T-helper 17 cell (primary cell): ENCODE measurements around the gene MAPT. TPM values are rescaled to one million over a fixed set of nuclear protein-coding genes. Genes with fewer than 3 reads are reported as not detected.
"Not testable (repeated sequence)": the region's sequence is repeated elsewhere in the genome, so short reads cannot be mapped to it uniquely, and the experiment has no call there.

Source experiments
- ATAC-seq: fragments of 150-1000 bp; cut with Tn5 transposase; 2 replicates; pipeline ENCODE4 v1.10.0; 2021; ENCODE audit warnings: mild to moderate bottlenecking, moderate library complexity
- DNase-seq, 3 donors: peaks; one replicate each; pipeline versions ENCODE4 v3.0.0 to v3.0.0-alpha.2; 2020 to 2021
- H3K9me3 ChIP-seq: one replicate; pipeline ENCODE4 v1.7.0; 2013; ENCODE audit warnings: low read length, mild to moderate bottlenecking; ENCODE audit not compliant: control insufficient read depth, poor library complexity, severe bottlenecking
- H3K27ac Mint-ChIP-seq: one replicate; pipeline ENCODE4 v1.8.0; 2022; ENCODE audit warnings: mild to moderate bottlenecking, moderate library complexity, mixed read lengths
- H3K27me3 Mint-ChIP-seq: one replicate; pipeline ENCODE4 v1.8.0; 2022; ENCODE audit warnings: mixed read lengths
- H3K36me3 Mint-ChIP-seq: one replicate; pipeline ENCODE4 v1.8.0; 2022; ENCODE audit warnings: low read depth, mixed read lengths
- H3K4me1 Mint-ChIP-seq: one replicate; pipeline ENCODE4 v1.8.0; 2022; ENCODE audit warnings: mild to moderate bottlenecking, mixed read lengths
- H3K4me3 Mint-ChIP-seq: one replicate; pipeline ENCODE4 v1.8.0; 2022; ENCODE audit warnings: mild to moderate bottlenecking, moderate library complexity, mixed read lengths
- total RNA-seq, 4 donors: library from RNA in 2 of 4; stranded (reverse) in 2 of 4; gene quantifications; one replicate each; pipeline ENCODE4 v1.2.3 and lab custom pipeline; 2022 to 2026

The MAPT gene
- total RNA-seq, 2 donors from 2014 or later = 1.2 to 2.3 TPM

GRCh38 chr17:46003907-46004748 is 109.8 kb downstream of the MAPT start:
- ATAC-seq = no peak
- Mint-ChIP-seq H3K4me1 (peaks cover 6% of the 10 kb centered on the region), H3K4me3 (no peak overlapping the region), H3K27ac (no peak overlapping the region), H3K36me3 (no peaks in the 10 kb centered on the region), H3K27me3 (no peaks in the 10 kb centered on the region)
- no peaks in the 10 kb centered on the region for H3K9me3 ChIP-seq
- DNase-seq = no peak

- H3K4me3 Mint-ChIP-seq, DNase-seq, H3K4me1 Mint-ChIP-seq, H3K9me3 ChIP-seq, H3K27me3 Mint-ChIP-seq, H3K27ac Mint-ChIP-seq, H3K36me3 Mint-ChIP-seq, ATAC-seq: not testable (repeated sequence)
Measured at GRCh38 chr17:46006082-46006481, 111.7 kb downstream of the MAPT start.

- H3K4me1 Mint-ChIP-seq = no peaks in the 10 kb centered on the region
- H3K36me3 Mint-ChIP-seq = no peaks in the 10 kb centered on the region
- H3K4me3 Mint-ChIP-seq = no peak overlapping the region
- H3K9me3 ChIP-seq = no peaks in the 10 kb centered on the region
- no peak for DNase-seq
- ATAC-seq = no peak
- no peaks in the 10 kb centered on the region for H3K27me3 Mint-ChIP-seq
- no peak overlapping the region for H3K27ac Mint-ChIP-seq
Measured at GRCh38 chr17:46007461-46007965, 113.2 kb downstream of the MAPT start.

GRCh38 chr17:46008591-46008990 is 114.2 kb downstream of the MAPT start:
- Mint-ChIP-seq H3K4me3 (no peak overlapping the region), H3K27me3 (no peaks in the 10 kb centered on the region), H3K36me3 (no peaks in the 10 kb centered on the region), H3K4me1 (no peaks in the 10 kb centered on the region), H3K27ac (no peak overlapping the region)
- H3K9me3 ChIP-seq = no peaks in the 10 kb centered on the region
- no peak for DNase-seq
- ATAC-seq = no peak

GRCh38 chr17:46009681-46010596 is 115.6 kb downstream of the MAPT start:
- DNase-seq (no peak), ATAC-seq (no peak)
- H3K4me1 Mint-ChIP-seq = no peaks in the 10 kb centered on the region
- no peak overlapping the region for H3K27ac Mint-ChIP-seq
- H3K4me3 Mint-ChIP-seq = no peak overlapping the region
- H3K9me3 ChIP-seq = no peaks in the 10 kb centered on the region
- H3K36me3 Mint-ChIP-seq = no peaks in the 10 kb centered on the region
- no peaks in the 10 kb centered on the region for H3K27me3 Mint-ChIP-seq

- Mint-ChIP-seq H3K27ac (no peak overlapping the region), H3K36me3 (no peaks in the 10 kb centered on the region), H3K4me1 (no peaks in the 10 kb centered on the region), H3K4me3 (no peak overlapping the region), H3K27me3 (no peaks in the 10 kb centered on the region)
- ATAC-seq (no peak), DNase-seq (no peak)
- no peaks in the 10 kb centered on the region for H3K9me3 ChIP-seq
Measured at GRCh38 chr17:46010597-46011186, 116.3 kb downstream of the MAPT start.

- Mint-ChIP-seq H3K36me3 (no peaks in the 10 kb centered on the region), H3K27ac (no peak overlapping the region), H3K27me3 (no peaks in the 10 kb centered on the region), H3K4me3 (no peak overlapping the region), H3K4me1 (no peaks in the 10 kb centered on the region)
- H3K9me3 ChIP-seq = no peaks in the 10 kb centered on the region
- ATAC-seq (no peak), DNase-seq (no peak)
Measured at GRCh38 chr17:46011711-46012505, 117.6 kb downstream of the MAPT start.

GRCh38 chr17:46012506-46013079 is 118.2 kb downstream of the MAPT start:
- no peaks in the 10 kb centered on the region for H3K9me3 ChIP-seq
- Mint-ChIP-seq H3K36me3 (no peaks in the 10 kb centered on the region), H3K4me1 (no peaks in the 10 kb centered on the region), H3K27ac (no peak overlapping the region), H3K27me3 (no peaks in the 10 kb centered on the region), H3K4me3 (no peak overlapping the region)
- ATAC-seq (no peak), DNase-seq (no peak)

- no peaks in the 10 kb centered on the region for H3K36me3 Mint-ChIP-seq
- H3K27me3 Mint-ChIP-seq = no peaks in the 10 kb centered on the region
- DNase-seq (no peak), ATAC-seq (no peak)
- H3K4me1 Mint-ChIP-seq = no peaks in the 10 kb centered on the region
- no peak overlapping the region for H3K4me3 Mint-ChIP-seq
- H3K9me3 ChIP-seq = no peaks in the 10 kb centered on the region
- H3K27ac Mint-ChIP-seq = no peak overlapping the region
Measured at GRCh38 chr17:46013127-46013501, 118.8 kb downstream of the MAPT start.

- ATAC-seq = no peak
- Mint-ChIP-seq H3K4me3 (no peak overlapping the region), H3K27me3 (no peaks in the 10 kb centered on the region), H3K36me3 (no peaks in the 10 kb centered on the region), H3K27ac (no peak overlapping the region), H3K4me1 (peaks cover 3% of the 10 kb centered on the region)
- no peaks in the 10 kb centered on the region for H3K9me3 ChIP-seq
- no peak for DNase-seq
Measured at GRCh38 chr17:46013502-46014165, 119.3 kb downstream of the MAPT start.

- not testable (repeated sequence) for DNase-seq, H3K36me3 Mint-ChIP-seq, H3K9me3 ChIP-seq, ATAC-seq, H3K4me3 Mint-ChIP-seq, H3K27me3 Mint-ChIP-seq
- H3K27ac Mint-ChIP-seq = peak overlapping the region; percentile 92
- H3K4me1 Mint-ChIP-seq = peaks cover 15% of the 10 kb centered on the region
Measured at GRCh38 chr17:46019408-46019925, 125.1 kb downstream of the MAPT start.
